MM.1S (cell line): ENCODE results near the gene IGSF10.
"Not testable (repeated sequence)": the region's sequence is repeated elsewhere in the genome, so short reads cannot be mapped to it uniquely, and the experiment has no call there.

ENCODE experiments used
- DNase-seq: peaks from one replicate; pipeline ENCODE4 v3.0.0-alpha.2; 2015
- H2AFZ ChIP-seq: fragments of 300-600 bp; sonication (generic); 2 replicates; pipeline ENCODE4 v1.6.0; 2016; ENCODE audit warnings: antibody characterized with exemption, low read length
- H3F3A ChIP-seq: fragments of 300-600 bp; sonication (generic); 2 replicates; pipeline ENCODE4 v1.6.1; 2016; ENCODE audit warnings: mild to moderate bottlenecking, antibody characterized with exemption, low read length, moderate library complexity, mixed read lengths; ENCODE audit not compliant: insufficient read depth
- H3K27ac ChIP-seq: fragments of 300-600 bp; sonication (generic); 2 replicates; pipeline ENCODE4 v1.5.1; 2016; ENCODE audit warnings: mild to moderate bottlenecking, low read length
- H3K27me3 ChIP-seq: fragments of 300-600 bp; sonication (generic); replicated peaks from 2 replicates; pipeline ENCODE4 v1.6.0; 2016; ENCODE audit warnings: low read length; ENCODE audit not compliant: insufficient read depth
- H3K36me3 ChIP-seq: fragments of 300-600 bp; sonication (generic); replicated peaks from 2 replicates; pipeline ENCODE4 v1.6.1; 2016; ENCODE audit warnings: mild to moderate bottlenecking, low read length, mixed read lengths; ENCODE audit not compliant: insufficient read depth
- H3K4me1 ChIP-seq: fragments of 300-600 bp; sonication (generic); 2 replicates; pipeline ENCODE4 v1.6.1; 2016; ENCODE audit warnings: low read length, mixed read lengths
- H3K4me2 ChIP-seq: fragments of 300-600 bp; sonication (generic); 2 replicates; pipeline ENCODE4 v1.6.0; 2016; ENCODE audit warnings: low read depth, low read length
- H3K4me3 ChIP-seq: fragments of 300-600 bp; sonication (generic); 2 replicates; pipeline ENCODE4 v1.5.1; 2016; ENCODE audit warnings: low read length, mixed read lengths
- H3K79me2 ChIP-seq: fragments of 300-600 bp; sonication (generic); 2 replicates; pipeline ENCODE4 v1.6.1; 2016; ENCODE audit warnings: mixed run types, low read length, mixed read lengths
- H3K9ac ChIP-seq: fragments of 300-600 bp; sonication (generic); 2 replicates; pipeline ENCODE4 v1.6.1; 2016; ENCODE audit warnings: low read length, mixed read lengths
- H3K9me2 ChIP-seq: fragments of 300-600 bp; sonication (generic); replicated peaks from 2 replicates; pipeline ENCODE4 v1.6.1; 2016; ENCODE audit warnings: mild to moderate bottlenecking, low read length, mixed read lengths; ENCODE audit not compliant: insufficient read depth
- H3K9me3 ChIP-seq: fragments of 300-600 bp; sonication (generic); replicated peaks from 2 replicates; pipeline ENCODE4 v1.6.1; 2016; ENCODE audit warnings: mild to moderate bottlenecking, low read length, mixed read lengths; ENCODE audit not compliant: insufficient read depth
- H4K20me1 ChIP-seq: fragments of 300-600 bp; sonication (generic); 2 replicates; pipeline ENCODE4 v1.6.1; 2016; ENCODE audit warnings: mild to moderate bottlenecking, low read length, moderate library complexity, mixed read lengths; ENCODE audit not compliant: insufficient read depth
- EZH2 ChIP-seq: fragments of 300-600 bp; sonication (generic); optimal IDR thresholded peaks from 2 replicates; pipeline ENCODE3; 2017; ENCODE audit warnings: low read depth, mild to moderate bottlenecking, antibody characterized with exemption, low read length, mixed read lengths
- EZH2phosphoT487 ChIP-seq: fragments of 300-600 bp; sonication (generic); IDR thresholded peaks from 2 replicates; pipeline ENCODE4 v1.6.1; 2018; ENCODE audit warnings: antibody characterized with exemption, low read length
- TF ChIP-seq, protein P1 (sequence below): fragments of 300-600 bp; sonication (generic); IDR thresholded peaks from 2 replicates; pipeline ENCODE4 v1.5.1; 2016; ENCODE audit warnings: antibody characterized with exemption, low read length, mixed read lengths

The IGSF10 gene

DNA sequence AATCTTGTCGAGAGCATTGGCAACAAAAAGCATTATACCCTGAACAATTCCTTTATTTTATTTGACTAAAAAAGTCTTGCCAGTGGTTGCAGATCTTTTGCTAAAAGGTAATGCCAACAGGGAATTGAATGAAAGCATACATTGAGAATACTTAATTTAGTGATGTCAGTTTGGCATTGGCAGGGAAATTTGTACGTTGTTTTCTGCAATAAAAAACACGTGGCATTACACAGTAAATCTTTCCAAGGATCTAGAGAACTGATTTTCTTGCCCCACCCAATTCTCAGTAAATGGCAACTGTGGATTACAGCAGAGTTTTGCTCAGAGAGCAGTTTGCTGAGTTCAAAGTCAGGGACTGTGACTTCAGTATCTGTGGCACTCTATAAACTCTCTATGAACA lies 38.3 kb upstream of the IGSF10 start:
- TF ChIP-seq EZH2phosphoT487, result no peak
- TF ChIP-seq, protein P1, sequence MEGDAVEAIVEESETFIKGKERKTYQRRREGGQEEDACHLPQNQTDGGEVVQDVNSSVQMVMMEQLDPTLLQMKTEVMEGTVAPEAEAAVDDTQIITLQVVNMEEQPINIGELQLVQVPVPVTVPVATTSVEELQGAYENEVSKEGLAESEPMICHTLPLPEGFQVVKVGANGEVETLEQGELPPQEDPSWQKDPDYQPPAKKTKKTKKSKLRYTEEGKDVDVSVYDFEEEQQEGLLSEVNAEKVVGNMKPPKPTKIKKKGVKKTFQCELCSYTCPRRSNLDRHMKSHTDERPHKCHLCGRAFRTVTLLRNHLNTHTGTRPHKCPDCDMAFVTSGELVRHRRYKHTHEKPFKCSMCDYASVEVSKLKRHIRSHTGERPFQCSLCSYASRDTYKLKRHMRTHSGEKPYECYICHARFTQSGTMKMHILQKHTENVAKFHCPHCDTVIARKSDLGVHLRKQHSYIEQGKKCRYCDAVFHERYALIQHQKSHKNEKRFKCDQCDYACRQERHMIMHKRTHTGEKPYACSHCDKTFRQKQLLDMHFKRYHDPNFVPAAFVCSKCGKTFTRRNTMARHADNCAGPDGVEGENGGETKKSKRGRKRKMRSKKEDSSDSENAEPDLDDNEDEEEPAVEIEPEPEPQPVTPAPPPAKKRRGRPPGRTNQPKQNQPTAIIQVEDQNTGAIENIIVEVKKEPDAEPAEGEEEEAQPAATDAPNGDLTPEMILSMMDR, result no peak
- no peak for TF ChIP-seq EZH2
- Histone ChIP-seq H3K9me2 (no peaks in the 10 kb centered on the region), H3F3A (no peaks in the 10 kb centered on the region), H3K27me3 (no peaks in the 10 kb centered on the region), H3K9ac (no peak overlapping the region), H3K4me1 (no peaks in the 10 kb centered on the region), H3K27ac (no peak overlapping the region), H3K9me3 (no peaks in the 10 kb centered on the region), H3K36me3 (no peaks in the 10 kb centered on the region), H3K79me2 (no peaks in the 10 kb centered on the region), H4K20me1 (no peaks in the 10 kb centered on the region), H3K4me3 (no peak overlapping the region), H2AFZ (no peak overlapping the region), H3K4me2 (no peak overlapping the region)
- DNase-seq, result no peak

GRCh38 chr3:151491525-151491924 lies 30.7 kb upstream of the IGSF10 start:
- no peaks in the 10 kb centered on the region for H3K4me1 ChIP-seq
- DNase-seq, result no peak
- TF ChIP-seq EZH2phosphoT487, result no peak
- TF ChIP-seq EZH2, result no peak
- TF ChIP-seq, protein P1, result no peak
- H4K20me1 ChIP-seq, result no peaks in the 10 kb centered on the region
- no peaks in the 10 kb centered on the region for H3K36me3 ChIP-seq
- H3K4me3 ChIP-seq, result no peak overlapping the region
- H3F3A ChIP-seq, result no peaks in the 10 kb centered on the region
- H3K27me3 ChIP-seq, result no peaks in the 10 kb centered on the region
- H3K27ac ChIP-seq, result no peak overlapping the region
- no peaks in the 10 kb centered on the region for H3K9me3 ChIP-seq
- no peak overlapping the region for H3K4me2 ChIP-seq
- H2AFZ ChIP-seq, result no peak overlapping the region
- H3K9me2 ChIP-seq, result no peaks in the 10 kb centered on the region
- no peak overlapping the region for H3K9ac ChIP-seq
- H3K79me2 ChIP-seq, result no peaks in the 10 kb centered on the region

GRCh38 chr3:151487833-151488232 lies 27.0 kb upstream of the IGSF10 start:
- not testable (repeated sequence) for H3K4me2 ChIP-seq, H3K9ac ChIP-seq, H3K4me3 ChIP-seq, H3K27ac ChIP-seq, H3K79me2 ChIP-seq, H3F3A ChIP-seq, H3K4me1 ChIP-seq, DNase-seq, H3K27me3 ChIP-seq, H3K9me2 ChIP-seq, H3K9me3 ChIP-seq, H2AFZ ChIP-seq, H4K20me1 ChIP-seq, H3K36me3 ChIP-seq

DNA sequence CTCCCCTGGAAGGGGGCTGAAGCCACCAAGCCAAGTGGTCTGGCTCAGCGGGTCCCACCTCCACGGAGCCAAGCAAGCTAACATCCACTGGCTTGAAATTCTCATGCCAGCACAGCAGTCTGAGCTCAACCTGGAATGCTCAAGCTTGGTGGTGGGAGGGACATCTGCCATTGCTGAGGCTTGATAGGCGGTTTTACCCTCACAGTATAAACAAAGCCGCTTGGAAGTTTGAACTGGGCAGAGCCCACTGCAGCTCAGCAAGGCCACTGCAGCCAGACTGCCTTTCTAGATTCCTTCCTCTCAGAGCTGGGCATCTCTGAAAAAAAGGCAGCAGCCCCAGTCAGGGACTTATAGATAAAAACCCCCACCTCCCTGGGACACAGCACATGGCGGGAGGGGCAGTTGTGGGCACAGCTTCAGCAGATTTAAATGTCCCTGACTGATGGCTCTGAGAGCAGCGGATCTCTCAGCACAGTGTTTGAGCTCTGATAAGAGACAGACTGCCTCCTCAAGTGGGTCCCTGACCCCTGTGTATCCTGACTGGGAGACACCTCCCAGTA lies 23.2 kb upstream of the IGSF10 start:
- H4K20me1 ChIP-seq, result no peaks in the 10 kb centered on the region
- TF ChIP-seq EZH2 (no peak), EZH2phosphoT487 (no peak)
- TF ChIP-seq, protein P1, result no peak
- no peaks in the 10 kb centered on the region for H3K9me3 ChIP-seq
- H3K27me3 ChIP-seq, result no peaks in the 10 kb centered on the region
- no peak overlapping the region for H3K4me2 ChIP-seq
- H3K36me3 ChIP-seq, result no peaks in the 10 kb centered on the region
- no peak overlapping the region for H3K9ac ChIP-seq
- no peaks in the 10 kb centered on the region for H3K4me1 ChIP-seq
- no peaks in the 10 kb centered on the region for H3K79me2 ChIP-seq
- no peaks in the 10 kb centered on the region for H3K9me2 ChIP-seq
- no peaks in the 10 kb centered on the region for H3F3A ChIP-seq
- H2AFZ ChIP-seq, result no peak overlapping the region
- no peak for DNase-seq
- no peak overlapping the region for H3K4me3 ChIP-seq
- no peak overlapping the region for H3K27ac ChIP-seq
